Activated naive CD8-positive, alpha-beta T cell treated with anti-CD3 and anti-CD28 coated beads, Interleukin-2, amount 50 U/mL, for 24 hours (primary cell): ENCODE data around the gene BFSP1.
A peak's percentile ranks its signal among the peaks of the same experiment; 100 is the strongest.

Experiments used
- ATAC-seq: fragments of 150-1000 bp; cut with Tn5 transposase; one replicate; pipeline ENCODE4 v1.10.0; 2021
- DNase-seq: peaks from one replicate; pipeline ENCODE4 v3.0.0; 2021
- H3K27ac Mint-ChIP-seq: one replicate; pipeline ENCODE4 v1.8.0; 2021; ENCODE audit warnings: mild to moderate bottlenecking, mixed read lengths
- H3K27me3 Mint-ChIP-seq: one replicate; pipeline ENCODE4 v1.8.0; 2021; ENCODE audit warnings: mixed read lengths
- H3K36me3 Mint-ChIP-seq: one replicate; pipeline ENCODE4 v1.8.0; 2021; ENCODE audit warnings: low read depth, mixed read lengths
- H3K4me1 Mint-ChIP-seq: one replicate; pipeline ENCODE4 v1.8.0; 2021; ENCODE audit warnings: mixed read lengths
- H3K4me3 Mint-ChIP-seq: one replicate; pipeline ENCODE4 v1.8.0; 2021; ENCODE audit warnings: mild to moderate bottlenecking, moderate library complexity, mixed read lengths
- H3K9me3 Mint-ChIP-seq: one replicate; pipeline ENCODE4 v1.8.0; 2021; ENCODE audit warnings: mixed read lengths

The BFSP1 gene

DNA sequence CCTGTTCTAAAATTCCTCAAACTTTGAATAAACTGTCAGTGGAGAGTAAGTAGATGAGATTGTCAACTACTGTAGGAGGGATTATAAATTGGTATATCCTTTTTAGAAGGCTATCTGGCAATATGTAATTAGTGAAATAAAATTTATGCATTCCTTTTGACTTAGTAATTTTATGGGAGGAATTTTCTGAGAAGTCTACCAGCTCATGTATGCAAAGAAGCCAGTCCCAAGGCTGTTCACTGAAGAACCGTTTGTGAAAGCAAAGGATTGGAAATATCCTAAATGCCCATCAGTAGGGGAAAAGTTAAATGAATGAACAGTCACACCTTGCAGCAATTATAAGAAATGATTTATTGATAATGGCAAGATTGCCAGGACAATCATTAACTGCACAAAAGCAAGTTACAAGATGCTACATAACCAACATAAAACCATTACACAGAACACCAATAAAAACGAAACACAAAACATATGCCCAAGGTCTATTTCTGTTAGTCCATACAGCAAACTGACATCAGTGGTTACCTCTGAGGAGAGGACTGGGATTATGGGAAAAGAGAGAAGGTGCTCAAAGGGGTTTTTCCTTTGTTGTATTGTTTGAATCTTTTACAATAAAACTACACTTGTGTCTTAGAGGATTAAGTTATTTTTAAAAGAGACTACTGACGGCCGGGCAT lies 34.1 kb upstream of the BFSP1 start:
- ATAC-seq (no peak), DNase-seq (no peak)
- Mint-ChIP-seq H3K36me3 (no peaks in the 10 kb centered on the region), H3K4me1 (peaks cover 16% of the 10 kb centered on the region), H3K27ac (no peak overlapping the region), H3K4me3 (no peak overlapping the region), H3K27me3 (peaks cover 13% of the 10 kb centered on the region), H3K9me3 (no peaks in the 10 kb centered on the region)

DNA sequence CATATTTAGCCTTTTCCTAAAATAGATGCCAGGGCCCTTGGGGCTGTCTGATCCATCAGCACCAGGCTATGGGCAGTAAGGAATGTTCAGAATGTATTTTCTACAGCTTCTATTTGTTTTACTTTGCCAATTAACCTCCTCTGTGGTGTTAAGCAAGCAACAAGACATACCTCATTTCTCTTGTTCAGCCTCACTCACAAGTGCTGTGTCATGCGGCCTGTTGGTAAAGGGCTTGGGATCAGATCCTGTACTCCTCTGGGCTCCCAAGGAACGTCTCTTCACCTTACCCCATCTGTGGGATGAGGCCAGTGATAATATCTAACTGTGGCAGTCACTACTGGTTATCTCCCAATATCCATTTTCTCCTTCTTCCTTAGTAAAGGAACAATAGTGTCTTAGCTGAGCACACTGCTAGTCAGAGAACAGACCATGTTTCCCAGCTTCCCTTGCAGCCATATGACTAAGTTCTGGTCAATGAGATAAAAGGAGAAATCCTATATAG lies 31.7 kb upstream of the BFSP1 start:
- no peak for ATAC-seq
- no peak overlapping the region for H3K4me3 Mint-ChIP-seq
- H3K27ac Mint-ChIP-seq, result no peak overlapping the region
- no peak for DNase-seq
- H3K9me3 Mint-ChIP-seq, result no peaks in the 10 kb centered on the region
- no peaks in the 10 kb centered on the region for H3K36me3 Mint-ChIP-seq
- H3K27me3 Mint-ChIP-seq, result peaks cover 5% of the 10 kb centered on the region
- peaks cover 41% of the 10 kb centered on the region for H3K4me1 Mint-ChIP-seq

DNA sequence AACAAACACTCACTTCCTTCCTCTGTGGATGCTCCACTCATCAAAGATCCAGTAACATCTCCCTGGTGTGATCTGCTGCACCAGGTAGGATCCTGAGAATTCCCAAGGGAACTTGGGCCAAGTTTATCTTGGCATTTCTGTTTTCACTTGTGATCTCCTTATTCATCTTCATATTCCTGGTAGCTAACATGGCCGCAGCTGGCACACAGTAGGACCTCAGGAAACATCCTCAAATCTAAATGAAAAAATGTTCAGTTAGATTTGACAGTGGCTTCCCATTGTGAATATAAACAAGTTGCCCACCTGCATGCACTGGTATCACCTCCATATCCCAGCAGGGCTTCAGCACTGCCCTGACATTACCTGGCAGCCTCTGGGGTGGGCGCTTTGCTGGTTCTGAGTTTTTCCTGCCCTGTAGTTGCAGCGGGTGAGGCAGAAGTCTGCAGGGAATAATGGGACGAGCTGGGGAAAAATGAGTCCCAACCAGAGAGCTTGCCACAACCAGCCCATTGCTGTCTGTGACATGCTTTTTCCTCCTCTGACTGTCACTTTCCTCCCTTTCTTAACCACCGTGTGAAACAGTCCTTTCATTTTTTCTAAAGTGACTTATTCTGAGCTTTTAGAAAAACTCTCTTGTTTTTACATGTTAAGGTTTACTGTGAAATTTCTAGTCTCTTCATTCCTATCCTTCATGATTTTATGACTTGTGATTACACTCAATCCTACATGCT lies 29.3 kb upstream of the BFSP1 start:
- Mint-ChIP-seq H3K9me3 (no peaks in the 10 kb centered on the region), H3K36me3 (no peaks in the 10 kb centered on the region), H3K4me1 (peaks cover 46% of the 10 kb centered on the region), H3K27me3 (peaks cover 2% of the 10 kb centered on the region), H3K27ac (peak overlapping the region; percentile 86), H3K4me3 (peak overlapping the region; percentile 39)
- ATAC-seq (peak; percentile 77), DNase-seq (peak; percentile 24)

DNA sequence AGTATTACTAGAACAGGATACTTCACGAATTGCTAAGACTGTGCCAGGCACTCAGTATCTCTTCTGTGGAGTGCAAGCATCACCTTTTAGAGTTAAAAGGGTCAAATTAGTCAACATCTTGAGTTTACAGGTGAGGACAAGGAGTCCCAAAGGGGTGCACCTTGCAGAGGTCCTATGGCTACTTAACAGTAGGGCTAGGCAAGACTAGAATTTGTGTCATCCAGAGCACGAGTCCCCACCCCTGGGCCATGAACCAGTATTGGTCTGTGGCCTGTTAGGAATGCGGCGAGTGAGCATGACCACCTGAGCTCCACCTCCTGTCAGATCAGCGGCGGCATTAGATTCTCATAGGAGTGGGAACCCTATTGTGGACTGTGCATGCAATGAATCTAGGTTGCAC lies 28.2 kb upstream of the BFSP1 start:
- Mint-ChIP-seq H3K4me1 (peaks cover 46% of the 10 kb centered on the region), H3K9me3 (no peaks in the 10 kb centered on the region), H3K4me3 (no peak overlapping the region), H3K27ac (peak overlapping the region; percentile 94), H3K36me3 (no peaks in the 10 kb centered on the region), H3K27me3 (no peaks in the 10 kb centered on the region)
- DNase-seq (no peak), ATAC-seq (no peak)

DNA sequence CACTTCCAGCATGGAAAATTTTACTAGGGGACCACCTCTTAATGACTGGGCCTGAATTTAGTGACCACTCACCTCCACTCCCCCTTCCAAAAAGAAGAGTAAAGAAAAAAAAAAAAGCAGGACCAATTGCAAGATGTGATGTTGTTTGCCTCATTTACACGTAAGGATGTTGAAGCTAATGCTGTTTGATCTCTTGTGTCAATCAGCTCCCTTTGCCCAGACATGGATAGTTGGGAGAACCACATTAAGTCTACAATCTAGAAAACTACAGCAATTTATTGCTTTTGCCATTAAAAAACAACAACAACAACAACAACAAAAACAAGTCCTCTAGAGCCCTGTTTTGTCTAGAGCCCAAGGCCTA lies 27.7 kb upstream of the BFSP1 start:
- no peaks in the 10 kb centered on the region for H3K9me3 Mint-ChIP-seq
- no peak for ATAC-seq
- peaks cover 46% of the 10 kb centered on the region for H3K4me1 Mint-ChIP-seq
- H3K27ac Mint-ChIP-seq, result peak overlapping the region; percentile 94
- no peaks in the 10 kb centered on the region for H3K36me3 Mint-ChIP-seq
- peak overlapping the region; percentile 27 for H3K4me3 Mint-ChIP-seq
- DNase-seq, result no peak
- no peaks in the 10 kb centered on the region for H3K27me3 Mint-ChIP-seq

DNA sequence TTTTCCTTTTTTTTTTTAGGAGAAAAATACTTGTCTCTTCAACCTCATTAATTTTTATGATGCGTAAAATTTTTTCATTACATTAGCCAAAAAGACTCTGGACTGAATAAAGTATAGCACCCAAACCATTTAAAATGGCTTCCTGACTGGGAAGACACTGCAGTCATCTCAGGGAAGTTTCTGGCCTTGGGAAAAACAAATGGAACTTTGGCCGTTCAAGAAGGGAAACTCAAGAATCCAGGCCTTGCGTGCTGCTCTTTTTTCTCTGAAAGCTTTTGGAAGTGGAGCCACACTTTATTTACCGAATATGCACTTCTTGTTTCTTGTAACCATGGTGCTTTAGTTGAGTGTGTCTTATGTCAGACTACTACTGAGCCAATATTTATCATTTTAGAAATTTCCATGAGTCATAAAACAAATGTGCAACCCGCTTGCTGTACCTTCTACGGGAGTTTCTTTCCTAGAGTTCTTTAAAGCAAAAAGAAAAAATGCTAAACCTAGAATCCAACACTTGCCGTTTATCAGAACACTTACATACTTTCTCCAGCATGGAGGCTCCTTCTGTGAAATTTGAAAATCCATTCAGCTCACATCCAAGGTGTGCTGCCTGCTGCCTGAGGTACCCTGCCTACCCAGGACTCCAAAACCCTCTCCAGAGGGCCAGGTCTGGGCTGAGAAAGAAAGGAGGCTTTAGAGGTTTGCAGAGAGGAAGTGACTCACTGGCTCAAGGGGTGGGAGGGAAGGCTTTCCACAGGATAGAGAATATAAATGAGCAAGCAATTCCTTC lies 27.2 kb upstream of the BFSP1 start:
- Mint-ChIP-seq H3K9me3 (no peaks in the 10 kb centered on the region), H3K36me3 (no peaks in the 10 kb centered on the region), H3K27ac (peak overlapping the region; percentile 94), H3K4me3 (peak overlapping the region; percentile 27), H3K4me1 (peaks cover 46% of the 10 kb centered on the region), H3K27me3 (no peaks in the 10 kb centered on the region)
- DNase-seq (peak; percentile 41), ATAC-seq (peak; percentile 79)

DNA sequence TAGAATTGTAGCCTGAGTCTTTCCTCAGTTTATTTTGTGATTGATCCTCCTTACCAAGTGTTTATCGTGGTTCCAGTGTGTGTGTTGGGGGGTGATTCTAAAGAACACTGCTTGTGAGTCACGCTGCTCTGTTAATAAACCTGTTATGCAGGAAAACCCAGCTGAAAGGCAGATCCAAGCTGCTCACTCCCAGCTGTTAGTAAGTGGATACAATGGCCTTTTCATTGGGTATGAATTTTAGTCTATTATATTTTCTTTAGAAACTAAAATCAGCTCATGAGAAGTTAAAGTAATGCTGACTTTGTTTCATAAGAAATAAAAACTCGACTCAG lies 26.5 kb upstream of the BFSP1 start:
- ATAC-seq (no peak), DNase-seq (no peak)
- H3K4me1 Mint-ChIP-seq, result peaks cover 43% of the 10 kb centered on the region
- no peaks in the 10 kb centered on the region for H3K36me3 Mint-ChIP-seq
- no peaks in the 10 kb centered on the region for H3K27me3 Mint-ChIP-seq
- H3K4me3 Mint-ChIP-seq, result no peak overlapping the region
- H3K27ac Mint-ChIP-seq, result peak overlapping the region; percentile 94
- no peaks in the 10 kb centered on the region for H3K9me3 Mint-ChIP-seq

DNA sequence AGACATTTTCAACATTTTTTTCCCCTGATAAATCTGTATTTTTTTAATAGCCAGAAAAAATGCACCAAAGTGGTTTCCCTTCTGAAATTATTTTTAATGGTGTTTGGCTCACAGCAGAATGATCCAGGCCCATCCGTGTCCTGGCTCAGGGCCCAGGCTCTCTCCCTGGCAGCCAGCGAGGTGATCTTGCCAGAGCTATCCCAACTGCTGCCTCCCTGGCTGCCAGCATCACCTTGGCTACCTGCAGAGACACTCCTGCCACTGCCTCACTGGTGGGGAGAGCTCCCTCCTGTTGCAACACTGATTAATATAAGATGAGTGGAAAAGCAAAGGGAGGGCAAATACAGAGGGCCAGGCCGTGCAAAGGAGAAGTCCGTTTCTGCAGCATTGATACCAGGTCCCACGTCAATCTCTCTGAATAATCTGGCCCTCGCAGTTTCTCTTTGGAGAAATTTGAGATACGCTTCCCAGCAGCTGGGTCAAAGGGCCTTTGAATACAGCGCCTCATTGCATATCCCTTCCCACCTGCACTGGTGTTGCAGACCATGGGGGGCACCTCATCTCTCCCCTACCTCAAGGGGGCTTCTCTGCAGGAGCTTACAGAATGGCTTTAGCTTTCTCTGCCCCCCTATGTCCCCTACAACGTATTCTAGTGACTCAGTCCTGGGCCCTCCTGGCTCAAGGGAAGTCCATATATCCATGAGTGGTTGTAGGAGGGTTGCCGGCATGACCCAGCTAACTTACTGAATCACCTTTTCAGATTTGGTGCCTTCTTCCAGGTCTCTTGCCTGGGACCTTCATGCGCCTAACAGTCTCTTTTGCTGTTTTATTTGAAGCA lies 25.9 kb upstream of the BFSP1 start:
- no peak overlapping the region for H3K4me3 Mint-ChIP-seq
- DNase-seq, result no peak
- peaks cover 43% of the 10 kb centered on the region for H3K4me1 Mint-ChIP-seq
- peak overlapping the region; percentile 12 for H3K27ac Mint-ChIP-seq
- ATAC-seq, result no peak
- no peaks in the 10 kb centered on the region for H3K27me3 Mint-ChIP-seq
- no peaks in the 10 kb centered on the region for H3K9me3 Mint-ChIP-seq
- no peaks in the 10 kb centered on the region for H3K36me3 Mint-ChIP-seq

DNA sequence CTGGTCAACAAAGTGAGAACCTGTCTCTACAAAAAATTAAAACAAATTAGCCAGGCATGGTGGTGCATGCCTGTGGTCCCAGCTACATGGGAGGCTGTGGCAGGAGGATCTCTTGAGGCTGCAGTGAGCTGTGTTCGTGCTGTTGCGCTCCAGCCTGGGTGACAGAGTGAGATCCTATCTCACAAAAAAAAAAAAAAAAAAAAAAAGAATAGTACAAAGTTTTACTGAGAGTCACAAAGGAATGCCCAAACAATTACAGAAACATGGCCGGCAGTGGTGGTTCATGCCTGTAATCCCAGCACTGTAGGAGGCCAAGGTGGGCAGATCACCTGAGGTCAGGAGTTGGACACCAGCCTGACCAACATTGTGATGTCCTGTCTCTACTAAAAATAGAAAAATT lies 23.9 kb upstream of the BFSP1 start:
- Mint-ChIP-seq H3K4me3 (no peak overlapping the region), H3K36me3 (no peaks in the 10 kb centered on the region), H3K9me3 (no peaks in the 10 kb centered on the region), H3K27me3 (no peaks in the 10 kb centered on the region), H3K4me1 (peaks cover 28% of the 10 kb centered on the region), H3K27ac (no peak overlapping the region)
- ATAC-seq, result no peak
- DNase-seq, result no peak

DNA sequence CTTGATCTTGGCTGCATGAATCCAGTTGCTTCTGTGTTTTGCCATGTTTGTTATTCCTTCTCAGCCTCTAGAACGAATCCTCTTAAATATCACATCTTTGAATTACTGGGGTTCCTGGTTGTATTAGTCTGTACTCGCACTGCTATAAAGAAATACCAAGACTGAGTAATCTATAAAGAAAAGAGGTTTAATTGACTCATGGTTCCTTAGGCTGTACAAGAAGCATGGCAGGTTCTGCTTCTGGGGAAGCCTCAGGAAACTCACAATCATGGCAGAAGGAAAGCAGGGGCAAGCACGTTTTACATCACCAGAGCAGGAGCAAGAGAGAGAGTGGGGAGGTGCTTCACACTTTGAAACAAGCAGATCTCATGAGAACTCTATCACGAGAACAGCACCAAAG lies 18.0 kb upstream of the BFSP1 start:
- Mint-ChIP-seq H3K27ac (no peak overlapping the region), H3K9me3 (no peaks in the 10 kb centered on the region), H3K4me1 (no peaks in the 10 kb centered on the region), H3K27me3 (peaks cover 2% of the 10 kb centered on the region), H3K36me3 (no peaks in the 10 kb centered on the region), H3K4me3 (no peak overlapping the region)
- ATAC-seq (no peak), DNase-seq (no peak)

DNA sequence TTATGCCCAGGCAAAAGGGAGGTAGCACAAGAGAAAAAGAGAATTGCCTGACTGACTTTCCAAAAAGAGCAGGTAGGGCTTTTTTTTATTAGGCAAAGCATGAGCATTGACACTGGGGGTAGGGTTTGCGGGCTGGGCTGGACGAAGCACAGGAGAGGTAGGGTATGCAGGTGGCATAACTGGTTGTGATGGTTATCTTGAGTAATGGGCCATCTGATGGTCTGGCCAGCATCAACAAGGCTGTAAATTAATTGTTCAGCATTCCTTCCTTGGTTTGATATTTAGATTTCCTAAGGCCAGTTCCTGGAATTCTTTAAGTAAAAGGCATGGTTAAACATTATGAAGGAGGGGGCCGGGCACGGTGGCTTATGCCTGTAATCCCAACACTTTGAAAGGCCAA lies 13.9 kb upstream of the BFSP1 start:
- no peaks in the 10 kb centered on the region for H3K36me3 Mint-ChIP-seq
- ATAC-seq (no peak), DNase-seq (no peak)
- no peak overlapping the region for H3K4me3 Mint-ChIP-seq
- no peaks in the 10 kb centered on the region for H3K9me3 Mint-ChIP-seq
- H3K27me3 Mint-ChIP-seq, result peaks cover 16% of the 10 kb centered on the region
- no peak overlapping the region for H3K27ac Mint-ChIP-seq
- no peaks in the 10 kb centered on the region for H3K4me1 Mint-ChIP-seq

DNA sequence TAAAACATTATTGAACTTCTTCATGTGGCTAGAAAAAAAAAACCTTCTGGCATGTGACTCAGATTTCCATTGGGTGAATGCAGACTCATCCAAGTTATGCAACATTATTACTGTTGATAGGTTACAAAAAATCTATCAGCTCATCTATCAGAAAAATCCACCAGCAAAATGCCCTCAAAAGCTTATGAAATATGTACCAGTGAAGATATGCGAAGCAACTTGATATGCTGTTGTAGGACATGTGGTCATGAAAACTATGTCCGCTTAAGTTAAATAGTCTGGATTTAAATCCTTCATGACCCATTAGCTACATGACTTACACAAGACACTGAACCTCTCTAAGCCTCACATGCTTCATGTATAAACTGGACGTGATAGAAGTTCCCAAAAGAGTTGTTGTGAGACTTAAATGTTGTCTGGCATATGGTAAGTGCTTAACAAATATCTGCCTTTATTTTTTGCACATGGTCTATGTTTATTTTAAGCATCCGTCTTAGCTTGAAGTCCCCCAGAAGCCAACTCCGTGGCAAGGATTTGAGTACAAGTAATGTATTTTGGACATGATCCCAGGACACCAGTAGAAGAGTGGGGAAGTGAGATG lies 12.5 kb upstream of the BFSP1 start:
- Mint-ChIP-seq H3K4me1 (peaks cover 2% of the 10 kb centered on the region), H3K9me3 (no peaks in the 10 kb centered on the region), H3K4me3 (no peak overlapping the region), H3K36me3 (no peaks in the 10 kb centered on the region), H3K27ac (no peak overlapping the region), H3K27me3 (peaks cover 17% of the 10 kb centered on the region)
- ATAC-seq (no peak), DNase-seq (no peak)

DNA sequence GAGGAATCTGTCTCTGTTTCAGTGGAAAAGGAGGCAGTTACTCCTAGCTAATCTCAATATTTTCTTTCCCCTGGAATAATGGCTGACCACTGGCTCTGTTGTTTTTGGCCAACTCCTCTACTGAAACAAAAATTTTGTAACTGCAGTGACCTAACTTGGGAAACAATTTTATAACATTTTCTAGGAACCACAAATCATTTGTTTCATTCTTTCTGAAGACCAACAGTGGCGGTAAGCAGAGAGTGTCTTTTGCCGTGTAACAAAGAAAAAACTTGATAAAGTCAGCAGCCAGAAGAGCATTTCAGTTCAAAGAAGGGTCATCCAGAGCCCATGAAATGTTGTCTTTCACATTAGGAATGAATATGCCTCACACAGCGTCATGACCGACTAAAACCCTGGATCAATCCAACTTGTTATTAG lies 11.8 kb upstream of the BFSP1 start:
- H3K36me3 Mint-ChIP-seq, result no peaks in the 10 kb centered on the region
- H3K9me3 Mint-ChIP-seq, result no peaks in the 10 kb centered on the region
- H3K27ac Mint-ChIP-seq, result no peak overlapping the region
- H3K4me1 Mint-ChIP-seq, result peaks cover 7% of the 10 kb centered on the region
- DNase-seq (no peak), ATAC-seq (no peak)
- no peak overlapping the region for H3K4me3 Mint-ChIP-seq
- H3K27me3 Mint-ChIP-seq, result peaks cover 21% of the 10 kb centered on the region

DNA sequence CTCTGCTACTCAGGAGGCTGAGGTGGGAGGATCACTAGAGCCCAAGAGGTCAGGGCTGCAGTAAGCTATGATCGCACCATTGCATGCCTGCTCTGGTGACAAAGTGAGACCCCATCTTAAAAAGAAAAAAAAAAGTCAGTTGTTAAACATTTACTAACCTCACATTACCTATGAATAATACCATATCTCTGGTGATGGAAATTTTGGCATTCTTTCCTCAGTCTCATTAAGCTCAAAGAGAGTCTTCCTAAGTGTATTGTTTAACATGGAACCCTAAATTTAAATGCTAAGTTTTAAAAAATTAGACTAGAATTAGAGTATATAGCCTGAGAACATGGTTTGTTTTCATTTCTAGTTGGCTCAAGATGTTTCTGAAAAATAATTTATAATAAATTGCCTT lies 11.3 kb upstream of the BFSP1 start:
- DNase-seq, result no peak
- H3K36me3 Mint-ChIP-seq, result no peaks in the 10 kb centered on the region
- no peaks in the 10 kb centered on the region for H3K9me3 Mint-ChIP-seq
- no peak overlapping the region for H3K4me3 Mint-ChIP-seq
- H3K27ac Mint-ChIP-seq, result no peak overlapping the region
- H3K27me3 Mint-ChIP-seq, result peaks cover 24% of the 10 kb centered on the region
- no peak for ATAC-seq
- H3K4me1 Mint-ChIP-seq, result peaks cover 9% of the 10 kb centered on the region
